OCI-LY7 (cell line): ENCODE data around the gene CLN3. TPM values are rescaled to one million over a fixed set of nuclear protein-coding genes. Genes with fewer than 3 reads are reported as not detected.

Source experiments
- BruUV-seq: library from RNA; stranded (reverse); fragments of 400-500 nt; replicated peaks from 2 replicates; lab custom pipeline; 2021; lab: Mats Ljungman, UMichigan
- CTCF ChIA-PET: fragments of 300-600 bp; sonication (Branson Sonifier 250); formaldehyde crosslinking; loops from one replicate; lab custom pipeline; 2022; ENCODE audit warnings: antibody characterized with exemption; ENCODE audit not compliant: unreplicated experiment; lab: Charles Lee
- POLR2A ChIA-PET: fragments of 300-600 bp; sonication (Branson Sonifier 250); formaldehyde crosslinking; loops from one replicate; lab custom pipeline; 2022; ENCODE audit warnings: antibody characterized with exemption; lab: Charles Lee
- DNase-seq: peaks from one replicate; pipeline ENCODE4 v3.0.0-alpha.2; 2015; ENCODE audit warnings: low spot score
- H2AFZ ChIP-seq: fragments of 200-600 bp; sonication (generic), shearing (Covaris generic); 2 replicates; pipeline ENCODE4 v1.6.1; 2014; ENCODE audit warnings: mild to moderate bottlenecking, antibody characterized with exemption, low read length, moderate library complexity
- H3K27ac ChIP-seq: fragments of 200-600 bp; sonication (generic); 2 replicates; pipeline ENCODE4 v1.5.1; 2014; ENCODE audit warnings: mixed run types, low read depth, mild to moderate bottlenecking, moderate library complexity, low read length, inconsistent platforms; ENCODE audit not compliant: poor library complexity, severe bottlenecking
- H3K36me3 ChIP-seq: fragments of 200-600 bp; sonication (generic); 2 replicates; pipeline ENCODE4 v1.6.1; 2014; ENCODE audit warnings: mild to moderate bottlenecking, antibody characterized with exemption, low read length, moderate library complexity, mixed read lengths; ENCODE audit not compliant: insufficient read depth
- H3K4me1 ChIP-seq: fragments of 200-600 bp; sonication (generic); 2 replicates; pipeline ENCODE4 v1.5.1; 2014; ENCODE audit warnings: mild to moderate bottlenecking, low read length; ENCODE audit not compliant: insufficient read depth, poor library complexity, severe bottlenecking
- H3K4me2 ChIP-seq: fragments of 200-600 bp; sonication (generic); 2 replicates; pipeline ENCODE4 v1.6.1; 2014; ENCODE audit warnings: mild to moderate bottlenecking, low read length
- H3K4me3 ChIP-seq: fragments of 200-600 bp; sonication (generic); 2 replicates; pipeline ENCODE4 v1.5.1; 2014; ENCODE audit warnings: mild to moderate bottlenecking, low read depth, low read length; ENCODE audit not compliant: poor library complexity, severe bottlenecking
- H3K79me2 ChIP-seq: fragments of 200-600 bp; sonication (generic); 2 replicates; pipeline ENCODE4 v1.6.1; 2016; ENCODE audit warnings: low read depth, mild to moderate bottlenecking, low read length, moderate library complexity, mixed read lengths; ENCODE audit not compliant: insufficient read depth
- H3K9me2 ChIP-seq: fragments of 200-600 bp; sonication (generic); 2 replicates; pipeline ENCODE4 v1.6.1; 2016; ENCODE audit warnings: mild to moderate bottlenecking, low read length, mixed read lengths; ENCODE audit not compliant: insufficient read depth
- H3K9me3 ChIP-seq: fragments of 200-600 bp; sonication (generic); 2 replicates; pipeline ENCODE4 v1.6.1; 2014; ENCODE audit warnings: mild to moderate bottlenecking, mixed run types, low read length, mixed read lengths
- H4K20me1 ChIP-seq: fragments of 200-600 bp; sonication (generic); 2 replicates; pipeline ENCODE4 v1.6.1; 2014; ENCODE audit warnings: mild to moderate bottlenecking, antibody characterized with exemption, low read length, moderate library complexity, mixed read lengths; ENCODE audit not compliant: insufficient read depth
- CTCF ChIP-seq: fragments of 200-600 bp; sonication (generic); conservative IDR thresholded peaks from 2 replicates; pipeline ENCODE4 v1.5.1; 2014; ENCODE audit warnings: mild to moderate bottlenecking, antibody characterized with exemption, low read length, moderate library complexity, mixed read lengths
- EZH2phosphoT487 ChIP-seq: fragments of 200-600 bp; sonication (generic); IDR thresholded peaks from 2 replicates; pipeline ENCODE4 v1.6.1; 2018; ENCODE audit warnings: low read depth, borderline replicate concordance, mild to moderate bottlenecking, mixed run types, antibody characterized with exemption, low read length, moderate library complexity, mixed read lengths
- intact Hi-C: fragments of 100-400 bp; cut with micrococcal nuclease; formaldehyde crosslinking; loops from one replicate; pipeline ENCODE4 v1.10.0; 2022; ENCODE audit not compliant: unreplicated experiment
- total RNA-seq, 2 experiments: library from RNA; depleted of rRNA in 1 of 2; stranded (reverse); fragments of >200 nt in 1 of 2; shearing (Covaris generic) in 1 of 2; gene quantifications; 2 replicates each; pipeline ENCODE4 v1.2.3, GENCODE V29; 2014 to 2022

Gene CLN3
- total RNA-seq, 2 experiments from 2014 or later, result 29.7 to 42.3 TPM

DNA sequence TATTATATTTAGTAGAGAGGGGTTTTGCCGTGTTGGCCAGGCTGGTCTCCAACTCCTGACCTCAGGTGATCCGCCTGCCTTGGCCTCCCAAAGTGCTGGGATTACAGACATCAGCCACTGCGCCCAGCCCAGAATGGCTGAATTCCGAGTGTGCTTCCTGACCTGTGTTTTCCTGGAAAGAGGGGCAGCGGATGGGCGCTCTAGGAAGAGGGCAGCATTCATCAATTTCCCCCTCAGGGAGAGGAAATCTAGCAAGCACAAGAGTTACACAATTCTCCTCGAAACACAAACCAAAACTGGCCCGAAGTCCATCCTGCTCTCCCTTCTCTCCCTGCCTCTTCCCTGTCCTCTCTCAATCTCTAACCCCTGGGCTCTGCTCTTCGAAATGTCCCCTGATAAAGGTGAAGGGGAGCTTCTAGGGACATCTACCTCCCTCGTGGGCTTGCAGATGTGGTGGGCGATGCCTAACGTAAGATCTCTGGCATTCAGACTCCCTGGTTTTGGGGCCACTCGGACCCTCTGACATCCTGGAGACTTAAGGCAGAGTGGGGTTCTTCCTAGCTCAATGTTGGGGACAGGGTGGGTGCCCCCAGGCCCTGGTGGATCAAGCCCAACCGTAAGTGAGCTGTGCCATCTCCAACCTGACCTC is 13.7 kb upstream of the CLN3 start:
- Histone ChIP-seq H3K27ac (no peak overlapping the region), H3K9me2 (no peaks in the 10 kb centered on the region), H3K79me2 (no peaks in the 10 kb centered on the region), H3K9me3 (no peaks in the 10 kb centered on the region), H3K4me2 (no peak overlapping the region), H3K4me3 (no peak overlapping the region), H3K4me1 (peaks cover 11% of the 10 kb centered on the region), H4K20me1 (no peaks in the 10 kb centered on the region), H2AFZ (no peak overlapping the region), H3K36me3 (no peaks in the 10 kb centered on the region)
- BruUV-seq, result no TSS peak
- POLR2A ChIA-PET, result no interaction called here
- CTCF ChIA-PET, result no interaction called here
- TF ChIP-seq CTCF, result no peak
- TF ChIP-seq EZH2phosphoT487, result no peak
- intact Hi-C loops, result no loop called here
- no peak for DNase-seq

DNA sequence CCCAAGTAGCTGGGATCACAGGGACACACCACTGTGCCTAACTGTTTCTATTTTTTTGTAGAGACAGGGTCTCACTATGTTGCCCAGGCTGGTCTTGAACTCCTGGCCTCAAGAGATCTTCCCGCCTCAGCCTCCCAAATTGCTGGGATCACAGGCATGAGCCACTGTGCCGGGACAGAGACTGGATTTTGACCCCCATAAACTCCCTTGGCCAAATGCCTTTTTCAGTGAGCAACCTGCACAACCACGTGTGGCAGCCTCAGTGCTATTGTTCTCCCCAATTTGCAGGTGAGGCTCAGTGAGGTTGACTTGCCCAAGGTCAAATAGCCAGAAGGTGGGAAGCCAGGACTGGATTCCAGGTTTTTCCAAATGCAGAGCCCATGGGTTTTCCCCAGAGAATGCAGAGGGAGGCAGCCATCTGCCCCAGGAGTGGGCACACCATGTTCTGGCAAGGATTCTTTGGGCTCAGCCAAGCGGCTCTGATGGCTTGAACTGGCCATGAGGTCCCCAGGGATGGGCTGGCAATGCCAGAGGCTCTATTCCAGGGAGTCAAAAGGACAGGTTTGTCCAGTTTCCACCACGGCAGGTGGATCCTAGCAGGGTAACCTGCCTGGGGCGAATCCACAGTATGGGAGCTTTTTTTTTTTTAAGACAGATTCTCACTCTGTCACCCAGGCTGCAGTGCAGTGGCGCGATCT is 13.0 kb upstream of the CLN3 start:
- no peak for TF ChIP-seq CTCF
- TF ChIP-seq EZH2phosphoT487, result no peak

More for the DNA sequence above, 13.0 kb upstream of the CLN3 start:
- Histone ChIP-seq H3K9me2 (no peaks in the 10 kb centered on the region), H2AFZ (no peak overlapping the region), H3K27ac (no peak overlapping the region), H3K4me1 (peaks cover 11% of the 10 kb centered on the region), H3K36me3 (no peaks in the 10 kb centered on the region), H3K4me2 (no peak overlapping the region), H3K4me3 (no peak overlapping the region), H3K9me3 (no peaks in the 10 kb centered on the region), H3K79me2 (no peaks in the 10 kb centered on the region), H4K20me1 (no peaks in the 10 kb centered on the region)
- BruUV-seq, result no TSS peak
- POLR2A ChIA-PET, result no interaction called here
- DNase-seq, result no peak
- CTCF ChIA-PET, result no interaction called here
- intact Hi-C loops, result no loop called here
